ENCODE data around the gene FBXL2. TPM values are rescaled to one million over a fixed set of nuclear protein-coding genes. Genes with fewer than 3 reads are reported as not detected.

Gene FBXL2
- total RNA-seq, 1 donor from 2014 or later = 1.6 TPM

DNA sequence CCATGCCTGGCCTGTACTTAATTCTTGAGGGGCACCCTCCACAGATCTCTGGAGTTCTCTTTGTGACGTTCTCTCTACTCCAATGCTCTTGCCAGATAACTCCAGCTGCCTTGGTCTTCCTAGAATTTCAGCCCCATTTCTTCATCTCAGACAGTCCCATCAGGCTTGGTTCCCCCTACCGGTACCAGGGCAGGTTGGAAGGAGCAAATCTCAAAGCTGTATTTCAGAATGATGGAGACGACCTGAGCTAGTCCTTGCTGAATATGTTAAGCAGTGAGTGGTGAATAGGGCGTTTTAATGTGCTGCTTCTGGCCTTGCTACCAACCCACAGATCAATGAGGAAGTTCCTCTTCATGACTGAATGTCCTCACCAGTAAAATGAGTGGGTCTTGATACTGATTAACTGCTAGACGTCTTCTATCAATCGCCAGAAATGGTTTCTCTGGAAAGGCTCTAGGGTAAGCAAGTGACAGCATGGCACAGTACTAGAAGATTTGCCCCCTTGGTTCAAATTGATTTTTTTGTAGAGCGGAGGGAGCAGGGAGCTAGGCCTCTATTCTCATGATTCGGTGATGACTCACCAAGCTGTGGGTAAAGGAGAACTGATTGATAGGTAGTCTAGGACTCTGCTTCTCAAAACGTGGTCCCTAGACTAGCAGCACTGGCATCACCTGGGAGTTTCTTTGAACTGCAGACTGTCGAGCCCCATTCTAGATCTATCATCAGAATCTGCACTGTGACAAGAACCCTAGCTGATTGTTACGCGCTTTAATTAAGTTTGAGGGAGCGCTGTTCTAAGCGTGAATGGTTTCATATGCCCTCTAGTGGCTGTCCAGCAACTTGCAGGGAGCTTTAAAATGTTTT lies 95.2 kb downstream of the FBXL2 start:
- ATAC-seq = peak; percentile 42
- intact Hi-C loops (cut with DNase I) = loop anchor here (1.0 to 5.0 kb wide), 2 partner anchors 241 to 425 kb away; no protein-coding TSS in a partner anchor
- DNase-seq (ENCODE audit: missing footprints) = no peak

DNA sequence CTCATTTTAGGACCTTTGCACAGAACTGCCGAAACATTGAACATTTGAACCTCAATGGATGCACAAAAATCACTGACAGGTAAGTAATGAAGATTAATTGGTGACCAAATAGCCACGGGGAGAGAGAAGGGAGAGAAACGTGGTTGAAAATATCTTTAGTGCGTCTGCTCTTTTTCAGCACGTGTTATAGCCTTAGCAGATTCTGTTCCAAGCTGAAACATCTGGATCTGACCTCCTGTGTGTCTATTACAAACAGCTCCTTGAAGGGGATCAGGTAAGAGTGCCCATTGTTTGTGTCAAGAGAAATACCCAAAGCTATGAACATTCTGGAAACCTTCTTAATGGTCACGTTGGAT lies 95.8 kb downstream of the FBXL2 start:
- intact Hi-C loops (cut with DNase I) = loop anchor here (1.0 to 5.0 kb wide), 2 partner anchors 242 to 426 kb away; no protein-coding TSS in a partner anchor
- ATAC-seq = no peak

DNA sequence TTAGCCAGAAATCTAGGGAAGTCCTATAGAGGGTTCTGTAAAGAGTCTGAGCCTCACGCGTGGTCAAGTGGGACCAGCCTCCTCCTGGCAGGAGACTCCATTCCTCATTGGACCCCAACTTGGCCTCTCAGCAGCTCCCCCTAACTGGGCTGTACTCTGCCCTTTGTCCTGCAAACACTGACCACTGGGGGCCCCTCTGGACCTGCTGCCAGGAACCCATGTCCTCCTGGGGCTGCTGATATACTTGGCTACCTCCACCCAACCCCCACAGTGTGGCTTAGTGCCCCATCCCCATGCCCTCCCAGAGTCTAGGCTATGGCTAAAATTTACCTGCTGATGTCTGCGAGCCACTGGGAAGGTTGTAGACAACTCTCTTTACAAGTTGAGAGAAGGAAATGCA lies 100.2 kb downstream of the FBXL2 start:
- intact Hi-C loops (cut with DNase I) = no loop called here
- DNase-seq (ENCODE audit: missing footprints) (no peak), ATAC-seq (peak; percentile 27)

More for the DNA sequence above, 95.8 kb downstream of the FBXL2 start:
- DNase-seq (ENCODE audit: missing footprints) = no peak

DNA sequence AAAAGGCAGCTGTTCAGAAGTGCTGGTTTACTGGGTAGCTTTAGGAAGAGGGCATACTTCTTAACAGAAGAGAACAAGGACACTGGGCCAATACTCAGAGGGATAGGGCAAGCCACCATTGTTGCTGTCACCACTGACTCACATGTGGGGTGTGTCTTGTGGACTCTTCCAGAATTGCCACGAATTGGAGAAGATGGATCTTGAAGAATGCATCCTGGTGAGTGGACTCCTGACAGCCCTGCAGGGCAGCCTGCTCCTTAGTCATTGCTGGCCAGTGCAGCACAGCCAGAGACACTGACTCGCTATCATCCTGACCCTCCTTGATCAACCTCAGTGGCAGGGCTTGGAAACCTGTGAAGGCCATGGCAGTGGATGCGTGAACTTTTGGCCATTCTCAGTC lies 100.7 kb downstream of the FBXL2 start:
- no peak for DNase-seq (ENCODE audit: missing footprints)
- ATAC-seq = no peak
- intact Hi-C loops (cut with DNase I) = no loop called here

DNA sequence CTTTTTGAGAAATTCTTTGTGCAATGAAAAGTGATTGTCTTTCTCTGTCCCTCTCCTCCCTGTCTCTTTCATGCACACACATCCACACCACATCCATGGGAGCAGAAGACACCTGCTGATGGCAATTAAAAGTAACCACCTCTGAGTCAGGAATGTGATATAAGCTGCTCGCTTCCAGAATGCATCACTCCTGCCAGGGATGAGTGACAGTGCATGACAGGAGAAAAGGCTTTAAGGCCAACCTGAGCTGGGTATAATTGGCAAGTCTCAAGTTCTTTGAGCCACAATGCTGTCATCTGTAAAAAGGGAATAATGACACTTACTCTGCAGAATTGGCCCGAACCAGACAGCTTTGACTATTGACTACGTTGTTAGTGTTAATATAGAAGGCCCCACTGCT lies 103.4 kb downstream of the FBXL2 start:
- intact Hi-C loops (cut with DNase I) = loop anchor here (5.0 kb wide), 1 partner anchor 47 kb away; no protein-coding TSS in a partner anchor
- no peak for ATAC-seq
- DNase-seq (ENCODE audit: missing footprints) = no peak

- no peak for ATAC-seq
- no peak for DNase-seq (ENCODE audit: missing footprints)
- intact Hi-C loops (cut with DNase I) = loop anchor here (5.0 kb wide), 1 partner anchor 43 kb away; no protein-coding TSS in a partner anchor
These were observed 106.7 kb downstream of the FBXL2 start for GRCh38 chr3:33383951-33384350.

DNA sequence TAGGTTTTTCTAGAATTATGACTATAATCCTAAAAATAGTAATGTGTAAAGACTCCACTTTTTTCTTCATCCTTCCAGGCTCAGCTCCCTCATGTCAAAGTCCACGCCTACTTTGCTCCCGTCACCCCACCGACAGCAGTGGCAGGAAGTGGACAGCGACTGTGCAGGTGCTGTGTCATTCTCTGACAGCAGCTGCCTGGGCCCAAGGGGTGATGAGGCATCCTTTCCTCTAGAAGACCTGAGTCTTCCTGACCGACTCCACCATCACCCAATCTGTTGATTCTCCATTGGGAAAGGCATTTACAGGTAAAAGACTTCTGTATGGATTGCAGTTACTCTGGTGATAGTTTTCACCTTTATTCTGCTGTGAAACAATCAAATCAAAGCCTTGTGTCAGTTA lies 108.2 kb downstream of the FBXL2 start:
- no peak for ATAC-seq
- DNase-seq (ENCODE audit: missing footprints) = no peak
- intact Hi-C loops (cut with DNase I) = no loop called here

DNA sequence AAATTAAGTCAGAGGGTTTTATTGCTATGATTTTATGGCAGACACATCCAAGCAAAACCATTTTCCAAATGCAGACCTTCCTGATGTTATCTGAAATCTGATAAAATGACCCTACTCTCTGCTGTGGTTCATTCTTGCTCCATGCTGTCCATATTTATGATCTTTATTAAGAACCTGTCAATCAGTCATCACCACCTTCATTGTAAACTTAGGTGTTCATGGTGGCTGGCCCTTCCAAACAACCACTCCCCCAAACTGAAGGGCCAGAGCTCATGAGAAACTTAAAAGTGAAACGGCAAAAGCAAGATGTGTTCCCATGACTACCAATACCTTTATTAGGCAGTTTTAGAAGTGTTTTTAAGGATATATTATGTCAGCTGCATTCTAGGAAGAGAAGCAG lies 109.4 kb downstream of the FBXL2 start:
- ATAC-seq (no peak), DNase-seq (ENCODE audit: missing footprints) (no peak)
- intact Hi-C loops (cut with DNase I) = no loop called here

GRCh38 chr3:33388374-33389100 lies 111.3 kb downstream of the FBXL2 start:
- DNase-seq (ENCODE audit: missing footprints) (no peak), ATAC-seq (no peak)
- intact Hi-C loops (cut with DNase I) = no loop called here

DNA sequence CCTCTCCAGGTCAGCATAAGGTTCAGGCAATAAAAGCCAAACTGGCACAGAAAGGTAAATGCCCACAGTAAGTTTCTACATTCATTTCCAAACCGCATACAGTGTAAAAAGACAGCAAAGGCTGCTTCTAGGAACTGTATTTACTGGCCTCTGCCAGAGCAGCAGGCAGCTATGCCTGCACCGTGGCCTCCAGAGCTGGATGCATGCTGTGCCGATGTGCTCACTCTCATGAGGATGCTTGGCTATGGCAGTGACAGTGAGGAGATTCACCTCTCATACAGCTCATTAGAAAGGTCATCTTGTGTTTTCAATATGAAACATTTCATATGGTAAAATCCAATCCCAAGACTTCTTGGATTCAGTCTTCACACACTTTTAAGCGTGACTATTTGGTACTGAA lies 112.7 kb downstream of the FBXL2 start:
- intact Hi-C loops (cut with DNase I) = no loop called here
- DNase-seq (ENCODE audit: missing footprints) (no peak), ATAC-seq (no peak)

DNA sequence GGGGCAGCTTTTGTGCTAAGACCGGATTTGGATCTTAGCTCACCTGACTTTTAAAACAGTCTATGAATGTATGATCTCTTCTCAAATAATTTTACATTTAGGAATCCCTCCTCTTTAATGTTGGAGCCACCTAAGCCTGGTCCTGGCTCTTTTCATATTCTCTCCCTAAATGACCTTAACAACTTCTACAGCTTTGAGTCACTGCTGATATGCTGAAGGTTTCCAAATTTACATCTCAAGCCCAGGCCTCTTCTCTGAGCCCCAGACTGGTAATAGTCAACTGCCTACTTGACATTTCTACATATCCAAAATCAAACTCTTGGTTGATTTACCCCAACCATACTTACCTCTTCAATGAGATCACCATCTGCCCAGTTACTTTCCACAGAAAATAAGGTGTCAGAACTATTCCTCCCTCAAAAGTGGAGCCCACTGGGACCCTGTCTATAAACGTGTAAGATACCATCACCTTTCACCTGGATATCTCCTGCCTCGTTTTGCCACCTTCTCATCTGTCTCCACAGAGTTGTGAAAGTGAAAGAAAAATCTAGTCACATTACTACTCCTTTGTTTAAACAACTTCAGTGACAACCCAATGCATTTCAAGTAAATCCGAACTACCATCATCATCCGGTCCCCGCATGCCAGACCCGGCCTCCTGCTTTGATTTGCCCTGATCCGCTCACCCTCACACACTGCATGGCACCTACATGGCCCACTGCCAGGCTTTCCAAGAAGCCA lies 114.2 kb downstream of the FBXL2 start:
- ATAC-seq (no peak), DNase-seq (ENCODE audit: missing footprints) (no peak)
- intact Hi-C loops (cut with DNase I) = no loop called here

- ATAC-seq = no peak
- intact Hi-C loops (cut with DNase I) = no loop called here
- no peak for DNase-seq (ENCODE audit: missing footprints)
These were observed 114.9 kb downstream of the FBXL2 start for GRCh38 chr3:33392144-33392543.

DNA sequence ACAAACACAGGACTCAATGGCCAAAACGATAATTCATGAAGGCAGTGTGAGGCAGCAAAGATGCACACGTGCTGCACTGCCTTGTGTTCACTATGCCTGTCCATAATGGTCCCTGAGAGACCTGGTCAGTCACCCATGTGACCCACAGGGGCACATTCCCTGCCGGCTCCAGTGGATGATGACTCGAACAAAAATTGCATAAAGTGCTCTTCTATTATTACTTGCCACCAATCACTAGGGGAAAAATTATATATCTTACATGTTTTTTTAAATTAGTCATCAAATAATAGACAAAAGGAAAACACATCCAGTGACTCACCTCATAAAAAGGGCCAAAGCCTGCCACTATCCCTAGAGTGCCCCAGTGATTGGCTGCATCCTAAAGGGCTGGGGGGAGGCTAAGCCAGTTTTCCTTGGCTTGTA lies 115.5 kb downstream of the FBXL2 start:
- DNase-seq (ENCODE audit: missing footprints) = no peak
- ATAC-seq = no peak
- intact Hi-C loops (cut with DNase I) = no loop called here

GRCh38 chr3:33394403-33395054 lies 117.3 kb downstream of the FBXL2 start:
- no peak for DNase-seq (ENCODE audit: missing footprints)
- intact Hi-C loops (cut with DNase I) = no loop called here
- ATAC-seq = no peak

DNA sequence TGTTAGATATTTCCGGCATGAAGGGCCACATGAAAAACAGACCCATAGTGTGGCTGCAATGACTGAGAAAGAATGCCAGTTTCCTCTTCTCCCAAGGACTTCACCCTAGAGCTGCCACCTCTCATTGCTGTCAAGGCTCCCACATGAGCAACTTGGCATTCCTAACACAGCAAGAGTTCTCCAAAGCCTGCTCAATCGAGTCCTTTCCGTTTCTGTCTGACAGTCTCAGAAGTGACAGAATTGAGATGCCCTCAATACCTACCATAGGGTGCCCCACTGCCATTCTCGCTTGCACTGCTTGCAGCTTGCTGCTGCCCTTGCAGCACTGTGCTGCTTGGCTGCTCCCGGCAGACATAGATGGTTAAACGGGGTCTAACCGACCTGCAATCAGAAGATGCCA lies 118.7 kb downstream of the FBXL2 start:
- DNase-seq (ENCODE audit: missing footprints) = no peak
- ATAC-seq = no peak
- intact Hi-C loops (cut with DNase I) = no loop called here

DNA sequence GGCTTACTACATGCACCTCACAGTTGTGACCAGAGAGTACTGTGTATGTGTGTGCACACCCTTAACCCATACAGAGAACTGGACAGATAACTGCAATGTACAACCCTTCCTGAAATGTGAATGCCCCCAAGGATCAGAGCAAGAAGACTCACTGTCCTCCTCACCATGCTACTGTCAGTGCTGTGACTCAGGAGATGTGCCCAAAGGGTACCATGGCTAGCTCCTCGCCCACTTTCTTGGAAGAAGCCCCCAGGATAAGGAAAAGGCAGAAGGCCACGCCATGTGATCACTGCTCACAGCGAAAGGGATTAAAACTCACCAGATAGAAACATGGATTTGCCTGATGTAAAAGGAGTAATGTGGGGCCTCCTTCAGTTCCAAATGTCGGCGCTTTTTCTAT lies 121.2 kb downstream of the FBXL2 start:
- intact Hi-C loops (cut with DNase I) = no loop called here
- DNase-seq (ENCODE audit: missing footprints) (no peak), ATAC-seq (no peak)

DNA sequence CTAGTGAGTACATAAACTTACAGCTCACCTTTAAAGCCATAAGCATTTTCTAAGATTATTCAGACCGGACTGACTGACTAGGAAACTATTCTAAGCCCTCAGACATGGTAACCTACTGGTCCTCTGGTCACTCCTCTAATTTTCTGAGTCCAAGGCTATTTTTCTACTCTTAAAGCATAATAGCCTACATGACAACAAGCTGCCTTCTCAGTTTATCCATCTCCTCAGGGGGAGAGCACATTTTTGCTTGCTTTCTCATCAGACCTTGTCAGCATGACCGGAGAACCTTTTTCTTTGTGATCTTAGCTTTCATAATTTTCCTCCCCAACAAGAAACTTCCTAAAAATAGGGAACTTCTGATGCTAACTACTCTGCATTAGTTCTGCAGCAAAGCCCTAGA lies 124.5 kb downstream of the FBXL2 start:
- intact Hi-C loops (cut with DNase I) = no loop called here
- ATAC-seq = no peak
- no peak for DNase-seq (ENCODE audit: missing footprints)

DNA sequence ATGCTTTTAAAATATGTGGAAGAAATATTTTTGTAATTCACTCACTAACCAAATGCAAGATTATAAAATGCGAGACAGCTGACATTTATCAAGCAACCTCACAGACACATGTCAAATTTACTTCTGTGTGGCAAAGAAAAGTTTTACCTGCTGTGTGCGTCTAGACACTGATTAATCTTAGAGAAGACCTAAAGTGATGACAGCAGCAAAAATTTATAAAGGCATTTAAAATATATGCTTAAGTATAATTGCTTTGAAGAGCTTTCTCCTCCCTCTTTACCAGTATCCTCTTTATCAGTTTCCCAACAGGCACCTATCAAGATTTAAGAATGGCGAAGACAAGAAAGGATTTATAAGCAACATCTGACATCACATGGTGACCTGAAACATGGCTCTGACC lies 125.7 kb downstream of the FBXL2 start:
- no peak for ATAC-seq
- no peak for DNase-seq (ENCODE audit: missing footprints)
- intact Hi-C loops (cut with DNase I) = no loop called here

GRCh38 chr3:33403756-33404155 lies 126.5 kb downstream of the FBXL2 start:
- DNase-seq (ENCODE audit: missing footprints) = no peak
- intact Hi-C loops (cut with DNase I) = no loop called here
- no peak for ATAC-seq

Measured in Right ventricle myocardium inferior (tissue), 1 donor.